ENCODE measurements around the gene DENND5B.
A peak's percentile ranks its signal among the peaks of the same experiment; 100 is the strongest.
"Not testable (repeated sequence)": the region's sequence is repeated elsewhere in the genome, so short reads cannot be mapped to it uniquely, and the experiment has no call there.

Gene DENND5B

GRCh38 chr12:31572900-31573600 lies 17.9 kb downstream of the DENND5B start:
- peaks cover 13% of the 10 kb centered on the region for H3K4me1 ChIP-seq (ENCODE audit: control insufficient read depth, low read depth, low read length)
- no peaks in the 10 kb centered on the region for H3K36me3 ChIP-seq (ENCODE audit: control insufficient read depth, low read depth, low read length)
- H3K9ac ChIP-seq (ENCODE audit: low read length), result no peak overlapping the region
- no peak overlapping the region for H3K27ac ChIP-seq (ENCODE audit: low read length)
- H3K9me3 ChIP-seq (ENCODE audit: control insufficient read depth, low read depth, low read length), result no peaks in the 10 kb centered on the region
- no peaks in the 10 kb centered on the region for H3K27me3 ChIP-seq (ENCODE audit: control insufficient read depth, insufficient read depth, low read length)
- H3K4me3 ChIP-seq (ENCODE audit: low read length), result no peak overlapping the region

- Histone ChIP-seq H3K27me3 (ENCODE audit: control insufficient read depth, insufficient read depth, low read length) (no peaks in the 10 kb centered on the region), H3K36me3 (ENCODE audit: control insufficient read depth, low read depth, low read length) (no peaks in the 10 kb centered on the region), H3K4me1 (ENCODE audit: control insufficient read depth, low read depth, low read length) (peaks cover 13% of the 10 kb centered on the region), H3K4me3 (ENCODE audit: low read length) (peak overlapping the region; percentile 10), H3K9me3 (ENCODE audit: control insufficient read depth, low read depth, low read length) (no peaks in the 10 kb centered on the region), H3K9ac (ENCODE audit: low read length) (no peak overlapping the region), H3K27ac (ENCODE audit: low read length) (peak overlapping the region; percentile 33)
Measured at GRCh38 chr12:31570880-31571279, 20.1 kb downstream of the DENND5B start.

GRCh38 chr12:31569517-31569916 lies 21.4 kb downstream of the DENND5B start:
- not testable (repeated sequence) for H3K4me3 ChIP-seq (ENCODE audit: low read length); H3K36me3 ChIP-seq (ENCODE audit: control insufficient read depth, low read depth, low read length); H3K27me3 ChIP-seq (ENCODE audit: control insufficient read depth, insufficient read depth, low read length); H3K4me1 ChIP-seq (ENCODE audit: control insufficient read depth, low read depth, low read length); H3K9ac ChIP-seq (ENCODE audit: low read length); H3K27ac ChIP-seq (ENCODE audit: low read length); H3K9me3 ChIP-seq (ENCODE audit: control insufficient read depth, low read depth, low read length)

- peaks cover 8% of the 10 kb centered on the region for H3K4me1 ChIP-seq (ENCODE audit: control insufficient read depth, low read depth, low read length)
- no peak overlapping the region for H3K27ac ChIP-seq (ENCODE audit: low read length)
- H3K4me3 ChIP-seq (ENCODE audit: low read length), result no peak overlapping the region
- H3K27me3 ChIP-seq (ENCODE audit: control insufficient read depth, insufficient read depth, low read length), result no peaks in the 10 kb centered on the region
- H3K36me3 ChIP-seq (ENCODE audit: control insufficient read depth, low read depth, low read length), result no peaks in the 10 kb centered on the region
- no peak overlapping the region for H3K9ac ChIP-seq (ENCODE audit: low read length)
- no peaks in the 10 kb centered on the region for H3K9me3 ChIP-seq (ENCODE audit: control insufficient read depth, low read depth, low read length)
Measured at GRCh38 chr12:31568498-31568897, 22.4 kb downstream of the DENND5B start.

- H3K4me1 ChIP-seq (ENCODE audit: control insufficient read depth, low read depth, low read length), result peaks cover 13% of the 10 kb centered on the region
- H3K9ac ChIP-seq (ENCODE audit: low read length), result no peak overlapping the region
- no peak overlapping the region for H3K4me3 ChIP-seq (ENCODE audit: low read length)
- no peaks in the 10 kb centered on the region for H3K9me3 ChIP-seq (ENCODE audit: control insufficient read depth, low read depth, low read length)
- H3K27ac ChIP-seq (ENCODE audit: low read length), result no peak overlapping the region
- H3K27me3 ChIP-seq (ENCODE audit: control insufficient read depth, insufficient read depth, low read length), result no peaks in the 10 kb centered on the region
- no peaks in the 10 kb centered on the region for H3K36me3 ChIP-seq (ENCODE audit: control insufficient read depth, low read depth, low read length)
Measured at GRCh38 chr12:31567029-31567428, 23.9 kb downstream of the DENND5B start.

GRCh38 chr12:31566547-31566946 lies 24.4 kb downstream of the DENND5B start:
- Histone ChIP-seq H3K36me3 (ENCODE audit: control insufficient read depth, low read depth, low read length) (no peaks in the 10 kb centered on the region), H3K4me3 (ENCODE audit: low read length) (no peak overlapping the region), H3K27me3 (ENCODE audit: control insufficient read depth, insufficient read depth, low read length) (no peaks in the 10 kb centered on the region), H3K27ac (ENCODE audit: low read length) (no peak overlapping the region), H3K9ac (ENCODE audit: low read length) (no peak overlapping the region), H3K4me1 (ENCODE audit: control insufficient read depth, low read depth, low read length) (peaks cover 13% of the 10 kb centered on the region), H3K9me3 (ENCODE audit: control insufficient read depth, low read depth, low read length) (no peaks in the 10 kb centered on the region)

- H3K27me3 ChIP-seq (ENCODE audit: control insufficient read depth, insufficient read depth, low read length), result no peaks in the 10 kb centered on the region
- H3K4me1 ChIP-seq (ENCODE audit: control insufficient read depth, low read depth, low read length), result peaks cover 17% of the 10 kb centered on the region
- no peaks in the 10 kb centered on the region for H3K36me3 ChIP-seq (ENCODE audit: control insufficient read depth, low read depth, low read length)
- H3K9me3 ChIP-seq (ENCODE audit: control insufficient read depth, low read depth, low read length), result no peaks in the 10 kb centered on the region
- no peak overlapping the region for H3K4me3 ChIP-seq (ENCODE audit: low read length)
- H3K27ac ChIP-seq (ENCODE audit: low read length), result no peak overlapping the region
- H3K9ac ChIP-seq (ENCODE audit: low read length), result no peak overlapping the region
Measured at GRCh38 chr12:31562594-31563328, 28.2 kb downstream of the DENND5B start.

GRCh38 chr12:31560516-31560915 lies 30.4 kb downstream of the DENND5B start:
- Histone ChIP-seq H3K4me3 (ENCODE audit: low read length) (peak overlapping the region; percentile 4), H3K4me1 (ENCODE audit: control insufficient read depth, low read depth, low read length) (peaks cover 17% of the 10 kb centered on the region), H3K27me3 (ENCODE audit: control insufficient read depth, insufficient read depth, low read length) (no peaks in the 10 kb centered on the region), H3K9me3 (ENCODE audit: control insufficient read depth, low read depth, low read length) (peaks cover 9% of the 10 kb centered on the region), H3K9ac (ENCODE audit: low read length) (no peak overlapping the region), H3K27ac (ENCODE audit: low read length) (no peak overlapping the region), H3K36me3 (ENCODE audit: control insufficient read depth, low read depth, low read length) (no peaks in the 10 kb centered on the region)

GRCh38 chr12:31558521-31558920 lies 32.4 kb downstream of the DENND5B start:
- peaks cover 17% of the 10 kb centered on the region for H3K4me1 ChIP-seq (ENCODE audit: control insufficient read depth, low read depth, low read length)
- H3K27ac ChIP-seq (ENCODE audit: low read length), result no peak overlapping the region
- H3K36me3 ChIP-seq (ENCODE audit: control insufficient read depth, low read depth, low read length), result no peaks in the 10 kb centered on the region
- no peak overlapping the region for H3K9ac ChIP-seq (ENCODE audit: low read length)
- H3K4me3 ChIP-seq (ENCODE audit: low read length), result no peak overlapping the region
- H3K27me3 ChIP-seq (ENCODE audit: control insufficient read depth, insufficient read depth, low read length), result no peaks in the 10 kb centered on the region
- H3K9me3 ChIP-seq (ENCODE audit: control insufficient read depth, low read depth, low read length), result peaks cover 9% of the 10 kb centered on the region

GRCh38 chr12:31557707-31558106 lies 33.2 kb downstream of the DENND5B start:
- H3K27ac ChIP-seq (ENCODE audit: low read length), result no peak overlapping the region

GRCh38 chr12:31555466-31555865 lies 35.5 kb downstream of the DENND5B start:
- not testable (repeated sequence) for H3K27me3 ChIP-seq (ENCODE audit: control insufficient read depth, insufficient read depth, low read length); H3K36me3 ChIP-seq (ENCODE audit: control insufficient read depth, low read depth, low read length); H3K9me3 ChIP-seq (ENCODE audit: control insufficient read depth, low read depth, low read length); H3K4me3 ChIP-seq (ENCODE audit: low read length); H3K4me1 ChIP-seq (ENCODE audit: control insufficient read depth, low read depth, low read length); H3K27ac ChIP-seq (ENCODE audit: low read length); H3K9ac ChIP-seq (ENCODE audit: low read length)

More at GRCh38 chr12:31557707-31558106, 33.2 kb downstream of the DENND5B start:
- Histone ChIP-seq H3K9me3 (ENCODE audit: control insufficient read depth, low read depth, low read length) (peaks cover 9% of the 10 kb centered on the region), H3K4me1 (ENCODE audit: control insufficient read depth, low read depth, low read length) (peaks cover 12% of the 10 kb centered on the region), H3K9ac (ENCODE audit: low read length) (no peak overlapping the region), H3K36me3 (ENCODE audit: control insufficient read depth, low read depth, low read length) (no peaks in the 10 kb centered on the region), H3K27me3 (ENCODE audit: control insufficient read depth, insufficient read depth, low read length) (no peaks in the 10 kb centered on the region), H3K4me3 (ENCODE audit: low read length) (no peak overlapping the region)

- not testable (repeated sequence) for H3K9me3 ChIP-seq (ENCODE audit: control insufficient read depth, low read depth, low read length); H3K27me3 ChIP-seq (ENCODE audit: control insufficient read depth, insufficient read depth, low read length); H3K36me3 ChIP-seq (ENCODE audit: control insufficient read depth, low read depth, low read length); H3K4me1 ChIP-seq (ENCODE audit: control insufficient read depth, low read depth, low read length); H3K9ac ChIP-seq (ENCODE audit: low read length); H3K27ac ChIP-seq (ENCODE audit: low read length); H3K4me3 ChIP-seq (ENCODE audit: low read length)
Measured at GRCh38 chr12:31550590-31550989, 40.3 kb downstream of the DENND5B start.
